H9 (cell line): ENCODE measurements around the gene PKMYT1. TPM values are rescaled to one million over a fixed set of nuclear protein-coding genes. Genes with fewer than 3 reads are reported as not detected.

ENCODE experiments used
- DNase-seq: peaks from one replicate; pipeline ENCODE4 v3.0.0-alpha.2; 2017
- H2AFZ ChIP-seq: one replicate; pipeline ENCODE4 v1.6.1; 2013; ENCODE audit warnings: mild to moderate bottlenecking, low read length, control low read depth, moderate library complexity
- H2AK5ac ChIP-seq: 2 replicates; pipeline ENCODE4 v1.6.1; 2013; ENCODE audit warnings: low read length, control low read depth, mixed read lengths; ENCODE audit not compliant: insufficient read length
- H2BK120ac ChIP-seq: one replicate; pipeline ENCODE4 v1.6.1; 2013; ENCODE audit warnings: low read depth, mild to moderate bottlenecking, low read length, control low read depth, inconsistent platforms; ENCODE audit not compliant: poor library complexity, severe bottlenecking
- H2BK12ac ChIP-seq: 2 replicates; pipeline ENCODE4 v1.6.1; 2013; ENCODE audit warnings: low read length, control low read depth, mixed read lengths, low read depth; ENCODE audit not compliant: insufficient read length
- H2BK15ac ChIP-seq: 2 replicates; pipeline ENCODE4 v1.6.1; 2013; ENCODE audit warnings: low read depth, low read length, control low read depth
- H2BK20ac ChIP-seq: one replicate; pipeline ENCODE4 v1.6.1; 2013; ENCODE audit warnings: low read depth, mild to moderate bottlenecking, low read length, control low read depth, inconsistent platforms; ENCODE audit not compliant: poor library complexity, severe bottlenecking
- H2BK5ac ChIP-seq: 2 replicates; pipeline ENCODE4 v1.6.1; 2013; ENCODE audit warnings: low read length, control low read depth, mixed read lengths; ENCODE audit not compliant: insufficient read length
- H3K14ac ChIP-seq: 2 replicates; pipeline ENCODE4 v1.6.1; 2013; ENCODE audit warnings: low read length, control low read depth; ENCODE audit not compliant: insufficient read depth
- H3K18ac ChIP-seq: 2 replicates; pipeline ENCODE4 v1.6.1; 2013; ENCODE audit warnings: low read depth, mild to moderate bottlenecking, mixed read lengths, low read length, control low read depth; ENCODE audit not compliant: insufficient read length
- H3K23ac ChIP-seq: 2 replicates; pipeline ENCODE4 v1.6.1; 2013; ENCODE audit warnings: low read length, control low read depth, mixed read lengths, low read depth; ENCODE audit not compliant: insufficient read length
- H3K23me2 ChIP-seq: 2 replicates; pipeline ENCODE4 v1.6.1; 2013; ENCODE audit warnings: low read depth, mild to moderate bottlenecking, mixed read lengths, low read length, control low read depth; ENCODE audit not compliant: insufficient read length, poor library complexity, severe bottlenecking
- H3K27ac ChIP-seq: 2 replicates; pipeline ENCODE4 v1.5.1; 2013; ENCODE audit warnings: low read length, control low read depth, mixed read lengths, low read depth; ENCODE audit not compliant: insufficient read length
- H3K27me3 ChIP-seq: 2 replicates; pipeline ENCODE4 v1.6.1; 2013; ENCODE audit warnings: low read length, control low read depth, inconsistent platforms; ENCODE audit not compliant: insufficient read depth
- H3K4ac ChIP-seq: 2 replicates; pipeline ENCODE4 v1.6.1; 2013; ENCODE audit warnings: low read depth, mild to moderate bottlenecking, control low read depth, inconsistent platforms, low read length, moderate library complexity
- H3K4me1 ChIP-seq: 2 replicates; pipeline ENCODE4 v1.6.1; 2013; ENCODE audit warnings: low read length, control low read depth, inconsistent platforms; ENCODE audit not compliant: insufficient read depth
- H3K4me2 ChIP-seq: 2 replicates; pipeline ENCODE4 v1.6.1; 2013; ENCODE audit warnings: low read length, control low read depth, mixed read lengths; ENCODE audit not compliant: insufficient read length, insufficient read depth
- H3K56ac ChIP-seq: 2 replicates; pipeline ENCODE4 v1.6.1; 2013; ENCODE audit warnings: low read depth, mild to moderate bottlenecking, mixed read lengths, low read length, control low read depth; ENCODE audit not compliant: insufficient read length
- H3K79me1 ChIP-seq: 2 replicates; pipeline ENCODE4 v1.6.1; 2013; ENCODE audit warnings: low read depth, mild to moderate bottlenecking, moderate library complexity, low read length, control low read depth, inconsistent platforms; ENCODE audit not compliant: insufficient read depth, poor library complexity, severe bottlenecking
- H3K79me2 ChIP-seq: 2 replicates; pipeline ENCODE4 v1.6.1; 2013; ENCODE audit warnings: low read length, control low read depth, inconsistent platforms; ENCODE audit not compliant: insufficient read depth
- H3K9ac ChIP-seq: 2 replicates; pipeline ENCODE4 v1.6.1; 2013; ENCODE audit warnings: low read length, control low read depth, mixed read lengths; ENCODE audit not compliant: insufficient read length; ENCODE audit errors: extremely low read depth
- H3K9me3 ChIP-seq: one replicate; pipeline ENCODE4 v1.6.1; 2013; ENCODE audit warnings: low read depth, low read length, inconsistent platforms; ENCODE audit not compliant: control insufficient read depth
- H3T11ph ChIP-seq: one replicate; pipeline ENCODE4 v1.6.1; 2013; ENCODE audit warnings: mild to moderate bottlenecking, low read length, control low read depth, inconsistent platforms
- H4K20me1 ChIP-seq: one replicate; pipeline ENCODE4 v1.6.1; 2013; ENCODE audit not compliant: control insufficient read depth, insufficient read length, insufficient read depth
- H4K5ac ChIP-seq: 2 replicates; pipeline ENCODE4 v1.6.1; 2013; ENCODE audit warnings: low read depth, mild to moderate bottlenecking, mixed read lengths, low read length, control low read depth; ENCODE audit not compliant: insufficient read length
- H4K8ac ChIP-seq: replicated peaks from 2 replicates; pipeline ENCODE4 v1.6.1; 2013; ENCODE audit warnings: low read length, control low read depth, mixed read lengths, low read depth; ENCODE audit not compliant: insufficient read length
- H4K91ac ChIP-seq: 2 replicates; pipeline ENCODE4 v1.6.1; 2013; ENCODE audit warnings: low read depth, mild to moderate bottlenecking, moderate library complexity, mixed read lengths, low read length, control low read depth; ENCODE audit not compliant: insufficient read length
- H3K27ac Mint-ChIP-seq, 3 experiments: 2 replicates in 2 of 3; 3 replicates in 1 of 3; pipeline ENCODE4 v1.8.0; 2020 to 2021; ENCODE audit warnings: mixed read lengths in 3 of 3, mild to moderate bottlenecking in 1 of 3, moderate library complexity in 1 of 3
- H3K27me3 Mint-ChIP-seq: 2 replicates; pipeline ENCODE4 v1.8.0; 2021; ENCODE audit warnings: low read depth, mild to moderate bottlenecking, moderate library complexity, mixed read lengths
- H3K36me3 Mint-ChIP-seq, 3 experiments: 2 replicates in 2 of 3; 3 replicates in 1 of 3; pipeline ENCODE4 v1.8.0; 2020 to 2021; ENCODE audit warnings: low read depth in 3 of 3, mixed read lengths in 3 of 3; ENCODE audit not compliant: insufficient read depth in 1 of 3
- H3K4me1 Mint-ChIP-seq, 2 experiments: 2 replicates each; pipeline ENCODE4 v1.8.0; 2020; ENCODE audit warnings: mixed read lengths in 2 of 2
- H3K4me3 Mint-ChIP-seq, 2 experiments: 2 replicates in 1 of 2; 3 replicates in 1 of 2; pipeline ENCODE4 v1.8.0; 2020 to 2021; ENCODE audit warnings: mild to moderate bottlenecking in 2 of 2, mixed read lengths in 2 of 2, moderate library complexity in 1 of 2
- H3K9me3 Mint-ChIP-seq, 2 experiments: 2 replicates in 1 of 2; 3 replicates in 1 of 2; pipeline ENCODE4 v1.8.0; 2020; ENCODE audit warnings: mild to moderate bottlenecking in 2 of 2, mixed read lengths in 2 of 2, moderate library complexity in 1 of 2
- CTCF ChIP-seq: fragments of 200-600 bp; sonication (generic); conservative IDR thresholded peaks from 3 replicates; pipeline ENCODE4 v1.8.0; 2021; ENCODE audit warnings: antibody characterized with exemption, mild to moderate bottlenecking
- WGBS: extraction: QIAGEN DNeasy Blood & Tissue Kit; methylation state at CpG from one replicate; pipeline ENCODE4 v1.1.7; 2013; ENCODE audit warnings: missing lambda C conversion rate, low lambda C conversion rate, mixed read lengths; ENCODE audit not compliant: insufficient read length; ENCODE audit errors: extremely low coverage; 5-methylcytosine and 5-hydroxymethylcytosine counted together
- total RNA-seq: library from RNA; stranded (reverse); gene quantifications from 2 replicates; pipeline ENCODE4 v1.2.1, GENCODE V29; 2021

The PKMYT1 gene
- total RNA-seq, 1 experiment from 2014 or later = 114 TPM

- Histone ChIP-seq H2AFZ (no peak within 1 kb of the TSS), H3K18ac (peak within 1 kb of the TSS; percentile 89), H3K23me2 (peaks cover 33% of the 10 kb centered on the region), H3K4me1 (peaks cover 2% of the 10 kb centered on the region; the same call in 1 of the 2 replicates), H3K27me3 (no peaks in the 10 kb centered on the region), H3K23ac (no peak within 1 kb of the TSS), H3K56ac (no peak within 1 kb of the TSS), H3K9ac (peak within 1 kb of the TSS; percentile 76), H2BK20ac (no peak within 1 kb of the TSS), H2AK5ac (no peak within 1 kb of the TSS), H3T11ph (no peak within 1 kb of the TSS), H3K27ac (peak within 1 kb of the TSS; percentile 64), H2BK120ac (no peak within 1 kb of the TSS), H4K20me1 (no peaks in the 10 kb centered on the region), H2BK15ac (no peak within 1 kb of the TSS), H4K5ac (no peak within 1 kb of the TSS), H2BK5ac (no peak within 1 kb of the TSS), H4K8ac (no peak within 1 kb of the TSS), H4K91ac (no peak within 1 kb of the TSS), H3K79me1 (no peaks in the 10 kb centered on the region), H3K14ac (peak within 1 kb of the TSS; percentile 87), H3K4ac (no peak within 1 kb of the TSS; the same call in 1 of the 2 replicates), H3K79me2 (peaks cover 9% of the 10 kb centered on the region; the same call in 1 of the 2 replicates), H2BK12ac (no peak within 1 kb of the TSS), H3K4me2 (peak within 1 kb of the TSS; percentile 51), H3K9me3 (no peaks in the 10 kb centered on the region)
- no peaks in the 10 kb centered on the region; a peak in 2 of 5 replicates for H3K9me3 Mint-ChIP-seq
- peak within 1 kb of the TSS; percentile 98 to 100 (median 99) for H3K27ac Mint-ChIP-seq
- no CpG with 5 or more reads among the region's 49 CpGs for WGBS
- peak; percentile 83 for DNase-seq
- H3K4me1 Mint-ChIP-seq = peaks cover 34 to 64% of the 10 kb centered on the region in 2 experiments
- peaks cover 7% of the 10 kb centered on the region; the same call in 1 of the 2 replicates for H3K27me3 Mint-ChIP-seq
- H3K36me3 Mint-ChIP-seq = peaks cover 17 to 37% (median 25%) of the 10 kb centered on the region in 3 experiments
- peak within 1 kb of the TSS; percentile 93 to 96 for H3K4me3 Mint-ChIP-seq
- 0 out of 3 replicates have a peak, but pooled peaks have one; percentile 11 for TF ChIP-seq CTCF
Observed at GRCh38 chr16:3020247-3020603, 40.0 kb upstream of the PKMYT1 start, which contains the start of gene TNFRSF12A. TSS of gene TNFRSF12A (plus strand) at chr16:3020368. CDS start at chr16:3020398, 30 bp downstream.
